Esophagus muscularis mucosa (tissue), 4 donors: ENCODE measurements around the gene ZNF836. TPM values are rescaled to one million over a fixed set of nuclear protein-coding genes. Genes with fewer than 3 reads are reported as not detected.
A peak's percentile ranks its signal among the peaks of the same experiment; 100 is the strongest.

ENCODE experiments used
- DNase-seq: peaks from one replicate; pipeline ENCODE4 v3.0.0-alpha.2; 2017; ENCODE audit errors: extremely low spot score
- H3K27ac ChIP-seq, 4 donors: fragments of 200-600 bp; sonication (generic); replicated peaks in 1 of 4; 1 replicate in 3 of 4; 2 replicates in 1 of 4; pipeline ENCODE4 v1.5.1; 2016 to 2019; ENCODE audit warnings: mild to moderate bottlenecking in 1 of 4
- H3K27me3 ChIP-seq, 4 donors: fragments of 200-600 bp; sonication (generic); one replicate each; pipeline versions ENCODE4 v1.5.1 to v1.6.0; 2016 to 2019
- H3K36me3 ChIP-seq, 4 donors: fragments of 200-600 bp; sonication (generic); one replicate each; pipeline ENCODE4 v1.5.1; 2016 to 2019
- H3K4me1 ChIP-seq, 4 donors: fragments of 200-600 bp; sonication (generic); one replicate each; pipeline ENCODE4 v1.5.1; 2016 to 2019
- H3K4me3 ChIP-seq, 4 donors: fragments of 200-600 bp; sonication (generic); 1 replicate in 2 of 4; 2 replicates in 2 of 4; pipeline ENCODE4 v1.5.1; 2016 to 2019; ENCODE audit warnings: mild to moderate bottlenecking in 4 of 4, moderate library complexity in 1 of 4
- H3K9me3 ChIP-seq, 4 donors: fragments of 200-600 bp; sonication (generic); 1 replicate in 3 of 4; 2 replicates in 1 of 4; pipeline ENCODE4 v1.5.1; 2016 to 2019
- EP300 ChIP-seq: sonication (generic); formaldehyde crosslinking; IDR thresholded peaks from one replicate; pipeline ENCODE4 v1.6.1; 2017; ENCODE audit warnings: antibody characterized with exemption
- POLR2A ChIP-seq: fragments of 450-650 bp; IDR thresholded peaks from one replicate; pipeline ENCODE4 v1.6.1; 2017; ENCODE audit warnings: antibody characterized with exemption, moderate library complexity, mild to moderate bottlenecking, low read depth
- POLR2AphosphoS5 ChIP-seq, 2 donors: sonication (generic); formaldehyde crosslinking; IDR thresholded peaks; one replicate each; pipeline ENCODE4 v1.6.1; 2017; ENCODE audit warnings: antibody characterized with exemption in 2 of 2
- WGBS: methylation state at CpG from one replicate; pipeline ENCODE4 v1.1.5; 2018; 5-methylcytosine and 5-hydroxymethylcytosine counted together
- intact Hi-C: fragments of 100-400 bp; cut with DNase I; formaldehyde crosslinking; loops from one replicate; pipeline ENCODE4 v1.15.1; 2023
- total RNA-seq, 4 donors: library from RNA; depleted of rRNA; stranded (reverse); fragments of >200 nt; gene quantifications; one replicate each; pipeline versions ENCODE4 v1.1.0 to v1.2.1, GENCODE V29; 2016
- TF ChIP-seq, protein P1 (sequence below), 3 experiments: fragments of 200-600 bp in 2 of 3; fragments of 450-650 bp in 1 of 3; sonication (generic) in 2 of 3; IDR thresholded peaks; one replicate each; pipeline ENCODE4 v1.5.1; 2017 to 2019; ENCODE audit warnings: antibody characterized with exemption in 3 of 3, mild to moderate bottlenecking in 2 of 3, moderate library complexity in 1 of 3

ZNF836 gene
- total RNA-seq, 4 donors from 2014 or later = 5.8 to 13.1 (median 9.1) TPM

DNA sequence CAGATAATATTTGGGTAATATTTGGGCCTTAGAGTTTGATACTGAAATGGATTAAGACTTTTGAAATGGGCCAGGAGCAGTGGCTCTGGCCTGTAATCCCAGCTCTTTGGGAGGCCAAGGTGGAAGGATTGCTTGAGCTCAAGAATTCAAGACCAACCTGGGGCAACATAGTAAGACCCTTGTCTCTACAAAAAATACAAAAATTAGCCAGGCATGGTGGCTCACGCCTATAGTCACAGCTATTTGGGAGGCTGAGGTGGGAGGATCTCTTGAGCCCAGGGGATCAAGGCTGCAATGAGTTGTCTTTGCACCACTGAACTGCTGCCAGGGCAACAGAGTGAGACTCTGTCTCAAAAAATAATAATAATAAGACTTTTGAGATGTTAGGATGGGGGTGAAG lies 926 bp upstream of the ZNF836 start:
- intact Hi-C loops = loop anchor here (5.0 kb wide), 1 partner anchor 35 kb away; the partner anchor contains the start of gene ZNF616
- DNase-seq = no peak
- Histone ChIP-seq H3K4me1 (peaks cover 11 to 23% (median 20%) of the 10 kb centered on the region in 4 donors), H3K27ac (peak overlapping the region; percentile 88 to 90 (median 88)), H3K36me3 (peaks cover 9 to 21% (median 14%) of the 10 kb centered on the region in 4 donors), H3K27me3 (no peaks in the 10 kb centered on the region), H3K9me3 (no peaks in the 10 kb centered on the region), H3K4me3 (peak overlapping the region in 1 of 4 donors; percentile 74)
- 94% methylated on average over 1 of the region's 1 CpG for WGBS
- TF ChIP-seq EP300 (no peak), POLR2AphosphoS5 (IDR thresholded peaks at IDR 0.05) (no peak), POLR2A (no peak)
- TF ChIP-seq, protein P1, sequence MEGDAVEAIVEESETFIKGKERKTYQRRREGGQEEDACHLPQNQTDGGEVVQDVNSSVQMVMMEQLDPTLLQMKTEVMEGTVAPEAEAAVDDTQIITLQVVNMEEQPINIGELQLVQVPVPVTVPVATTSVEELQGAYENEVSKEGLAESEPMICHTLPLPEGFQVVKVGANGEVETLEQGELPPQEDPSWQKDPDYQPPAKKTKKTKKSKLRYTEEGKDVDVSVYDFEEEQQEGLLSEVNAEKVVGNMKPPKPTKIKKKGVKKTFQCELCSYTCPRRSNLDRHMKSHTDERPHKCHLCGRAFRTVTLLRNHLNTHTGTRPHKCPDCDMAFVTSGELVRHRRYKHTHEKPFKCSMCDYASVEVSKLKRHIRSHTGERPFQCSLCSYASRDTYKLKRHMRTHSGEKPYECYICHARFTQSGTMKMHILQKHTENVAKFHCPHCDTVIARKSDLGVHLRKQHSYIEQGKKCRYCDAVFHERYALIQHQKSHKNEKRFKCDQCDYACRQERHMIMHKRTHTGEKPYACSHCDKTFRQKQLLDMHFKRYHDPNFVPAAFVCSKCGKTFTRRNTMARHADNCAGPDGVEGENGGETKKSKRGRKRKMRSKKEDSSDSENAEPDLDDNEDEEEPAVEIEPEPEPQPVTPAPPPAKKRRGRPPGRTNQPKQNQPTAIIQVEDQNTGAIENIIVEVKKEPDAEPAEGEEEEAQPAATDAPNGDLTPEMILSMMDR (IDR thresholded peaks at IDR 0.05) = no peak

DNA sequence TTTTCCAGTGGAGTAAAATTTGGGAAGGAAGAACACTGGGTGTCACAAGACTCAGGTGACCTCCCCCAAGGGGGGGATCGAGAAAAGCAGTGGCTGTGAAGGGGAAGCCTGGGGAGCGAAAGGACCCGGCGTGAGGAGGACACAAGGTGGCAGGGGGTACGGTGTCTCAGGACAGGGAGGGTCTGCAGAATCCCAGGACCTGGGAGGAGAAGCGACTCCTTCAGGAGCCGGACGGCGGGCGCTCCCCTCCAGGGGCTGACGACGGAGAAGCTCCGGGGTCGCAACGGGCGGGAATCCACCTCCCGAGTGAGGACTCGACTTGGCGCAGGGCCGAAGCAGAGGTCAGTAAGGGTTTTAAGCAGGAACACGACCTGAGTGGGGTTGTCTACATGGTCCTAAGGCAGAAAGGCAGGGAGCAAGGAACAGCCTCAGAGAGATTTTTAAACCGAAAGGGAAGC lies 529 bp downstream of the ZNF836 start:
- Histone ChIP-seq H3K4me1 (peaks cover 11 to 23% (median 20%) of the 10 kb centered on the region in 4 donors), H3K27ac (peak overlapping the region; percentile 88 to 90 (median 88)), H3K9me3 (no peaks in the 10 kb centered on the region), H3K4me3 (peak overlapping the region; percentile 63 to 87 (median 78)), H3K27me3 (no peaks in the 10 kb centered on the region), H3K36me3 (peaks cover 17 to 34% (median 24%) of the 10 kb centered on the region in 4 donors)
- no peak for DNase-seq
- TF ChIP-seq EP300 = no peak
- TF ChIP-seq, protein P1 (IDR thresholded peaks at IDR 0.05) = no peak
- TF ChIP-seq POLR2AphosphoS5 (IDR thresholded peaks at IDR 0.05) = no peak
- no peak for TF ChIP-seq POLR2A
- 0% methylated on average over 11 of the region's 22 CpGs for WGBS
- intact Hi-C loops = loop anchor here (5.0 kb wide), 1 partner anchor 34 kb away; the partner anchor contains the start of gene ZNF616

DNA sequence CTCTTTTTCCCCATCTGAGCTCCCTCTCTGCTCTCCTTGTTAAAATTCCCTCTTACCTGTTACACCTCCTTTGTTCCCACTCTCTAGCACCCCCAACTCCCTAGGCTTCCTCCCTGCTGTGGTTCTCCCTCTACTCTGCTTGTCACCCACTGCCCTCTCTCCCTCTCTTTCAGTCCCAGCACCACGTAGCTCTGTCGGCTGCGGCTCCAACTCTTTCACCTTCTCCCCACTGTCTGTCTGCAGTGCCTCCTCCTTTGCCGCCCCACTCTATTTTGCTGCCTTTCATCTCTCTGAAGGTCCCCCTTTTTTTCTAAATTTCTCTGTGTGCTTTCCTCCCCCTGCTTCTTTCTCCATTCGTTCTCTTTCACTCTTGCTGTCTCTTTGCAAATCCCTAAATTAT lies 1.1 kb downstream of the ZNF836 start:
- H3K27ac ChIP-seq = peak overlapping the region; percentile 88 to 90 (median 88)
- intact Hi-C loops = loop anchor here (5.0 kb wide), 1 partner anchor 33 kb away; the partner anchor contains the start of gene ZNF616
- no peak for TF ChIP-seq POLR2AphosphoS5 (IDR thresholded peaks at IDR 0.05)
- no peak for TF ChIP-seq EP300
- TF ChIP-seq, protein P1 (IDR thresholded peaks at IDR 0.05) = no peak
- TF ChIP-seq POLR2A = no peak

DNA sequence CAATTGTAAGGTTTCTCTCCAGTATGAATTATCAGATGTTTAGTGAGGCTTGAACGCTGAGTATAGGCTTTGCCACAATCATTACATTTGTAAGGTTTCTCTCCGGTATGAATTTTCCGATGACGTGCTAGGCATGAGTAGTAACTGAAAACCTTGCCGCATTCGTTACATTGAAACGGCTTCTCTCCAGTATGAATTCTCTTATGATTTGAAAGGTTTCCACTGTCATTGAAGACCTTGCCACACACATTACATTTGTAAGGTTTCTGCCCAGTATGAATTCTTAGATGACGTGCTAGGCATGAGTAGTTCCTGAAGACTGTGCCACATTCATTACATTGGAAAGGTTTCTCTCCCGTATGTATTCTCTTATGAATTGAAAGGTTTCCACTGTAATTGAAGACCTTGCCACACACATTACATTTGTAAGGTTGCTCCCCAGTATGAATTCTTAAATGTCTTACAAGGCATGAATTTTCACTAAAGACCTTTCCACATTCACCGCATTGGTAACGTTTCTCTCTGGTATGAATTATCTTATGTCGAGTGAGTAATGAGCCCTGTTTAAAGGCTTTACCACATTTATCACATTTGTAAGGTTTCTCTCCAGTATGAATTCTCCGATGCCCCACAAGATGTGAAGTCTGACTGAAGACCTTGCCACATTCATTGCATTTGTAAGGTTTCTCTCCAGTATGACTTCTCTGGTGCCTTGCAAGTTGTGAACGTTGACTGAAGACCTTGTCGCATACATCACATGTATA lies 15.6 kb downstream of the ZNF836 start:
- 98% methylated on average over 15 of the region's 15 CpGs for WGBS
- no peak for DNase-seq
- peaks cover 33 to 62% (median 49%) of the 10 kb centered on the region in 4 donors for H3K36me3 ChIP-seq
- H3K27me3 ChIP-seq = no peaks in the 10 kb centered on the region
- no peak for TF ChIP-seq POLR2A
- TF ChIP-seq EP300 = no peak
- TF ChIP-seq, protein P1 (IDR thresholded peaks at IDR 0.05) = no peak
- no peak for TF ChIP-seq POLR2AphosphoS5 (IDR thresholded peaks at IDR 0.05)
- H3K27ac ChIP-seq = no peak overlapping the region
- peaks cover 0 to 26% (median 19%) of the 10 kb centered on the region in 4 donors for H3K9me3 ChIP-seq
- intact Hi-C loops = no loop called here
- H3K4me3 ChIP-seq = no peak overlapping the region
- no peaks in the 10 kb centered on the region for H3K4me1 ChIP-seq

More for the DNA sequence above, 1.1 kb downstream of the ZNF836 start:
- no peak for DNase-seq
- Histone ChIP-seq H3K27me3 (no peaks in the 10 kb centered on the region), H3K36me3 (peaks cover 17 to 40% (median 27%) of the 10 kb centered on the region in 4 donors), H3K9me3 (no peaks in the 10 kb centered on the region), H3K4me3 (peak overlapping the region; percentile 63 to 87 (median 78)), H3K4me1 (peaks cover 11 to 23% (median 20%) of the 10 kb centered on the region in 4 donors)
- 9% methylated on average over 5 of the region's 5 CpGs for WGBS
